Skeletal muscle tissue (tissue), 4 donors: Measurements from ENCODE around the gene LECT2. TPM values are rescaled to one million over a fixed set of nuclear protein-coding genes. Genes with fewer than 3 reads are reported as not detected.

Experiments
- H3K27ac ChIP-seq: one replicate; pipeline ENCODE4 v1.7.0; 2013; ENCODE audit warnings: mild to moderate bottlenecking, low read depth, low read length, inconsistent platforms
- H3K27me3 ChIP-seq, 3 donors: one replicate each; pipeline ENCODE4 v1.7.0; 2013; ENCODE audit warnings: low read length in 3 of 3; ENCODE audit not compliant: control insufficient read depth in 3 of 3, insufficient read depth in 3 of 3
- H3K36me3 ChIP-seq, 3 donors: one replicate each; pipeline ENCODE4 v1.7.0; 2013; ENCODE audit warnings: low read length in 3 of 3; ENCODE audit not compliant: control insufficient read depth in 3 of 3, insufficient read depth in 3 of 3
- H3K4me1 ChIP-seq, 3 donors: one replicate each; pipeline ENCODE4 v1.7.0; 2013; ENCODE audit warnings: low read length in 3 of 3, mild to moderate bottlenecking in 3 of 3; ENCODE audit not compliant: control insufficient read depth in 3 of 3, insufficient read depth in 3 of 3
- H3K4me3 ChIP-seq, 3 donors: one replicate each; pipeline ENCODE4 v1.7.0; 2013; ENCODE audit warnings: low read length in 3 of 3
- H3K9ac ChIP-seq, 3 donors: one replicate each; pipeline ENCODE4 v1.7.0; 2013; ENCODE audit warnings: low read length in 3 of 3, mild to moderate bottlenecking in 3 of 3, moderate library complexity in 2 of 3, low read depth in 1 of 3
- H3K9me3 ChIP-seq, 3 donors: one replicate each; pipeline ENCODE4 v1.7.0; 2013; ENCODE audit warnings: low read length in 3 of 3; ENCODE audit not compliant: control insufficient read depth in 3 of 3
- total RNA-seq: library from RNA; depleted of rRNA; stranded (reverse); fragments of >200 nt; gene quantifications from one replicate; pipeline ENCODE4 v1.2.3, GENCODE V29; 2014
- donor health status: Osteomylitis.

LECT2 gene
- total RNA-seq, 1 donor from 2014 or later, result not detected

GRCh38 chr5:135944564-135944963 lies 10.2 kb downstream of the LECT2 start:
- Histone ChIP-seq H3K4me1 (no peaks in the 10 kb centered on the region), H3K27me3 (no peaks in the 10 kb centered on the region), H3K9ac (no peak overlapping the region), H3K9me3 (no peaks in the 10 kb centered on the region), H3K4me3 (no peak overlapping the region), H3K36me3 (no peaks in the 10 kb centered on the region), H3K27ac (no peak overlapping the region)

GRCh38 chr5:135942202-135942771 lies 12.5 kb downstream of the LECT2 start:
- H3K9me3 ChIP-seq, result no peaks in the 10 kb centered on the region
- no peak overlapping the region for H3K4me3 ChIP-seq
- no peak overlapping the region for H3K27ac ChIP-seq
- no peaks in the 10 kb centered on the region for H3K36me3 ChIP-seq
- no peaks in the 10 kb centered on the region for H3K27me3 ChIP-seq
- no peak overlapping the region for H3K9ac ChIP-seq
- no peaks in the 10 kb centered on the region for H3K4me1 ChIP-seq

GRCh38 chr5:135941711-135942110 lies 13.1 kb downstream of the LECT2 start:
- no peaks in the 10 kb centered on the region for H3K27me3 ChIP-seq
- H3K4me3 ChIP-seq, result no peak overlapping the region
- H3K27ac ChIP-seq, result no peak overlapping the region
- no peaks in the 10 kb centered on the region for H3K4me1 ChIP-seq
- H3K36me3 ChIP-seq, result no peaks in the 10 kb centered on the region
- H3K9ac ChIP-seq, result no peak overlapping the region
- H3K9me3 ChIP-seq, result no peaks in the 10 kb centered on the region

- Histone ChIP-seq H3K36me3 (no peaks in the 10 kb centered on the region), H3K9me3 (no peaks in the 10 kb centered on the region), H3K4me3 (no peak overlapping the region), H3K4me1 (no peaks in the 10 kb centered on the region), H3K27ac (no peak overlapping the region), H3K27me3 (peaks cover 0 to 2% (median 0%) of the 10 kb centered on the region in 3 donors), H3K9ac (no peak overlapping the region)
These were observed 17.4 kb downstream of the LECT2 start for GRCh38 chr5:135937245-135937911.

GRCh38 chr5:135934939-135935338 lies 19.8 kb downstream of the LECT2 start:
- H3K4me1 ChIP-seq, result no peaks in the 10 kb centered on the region
- H3K27me3 ChIP-seq, result peaks cover 16 to 17% (median 17%) of the 10 kb centered on the region in 3 donors
- H3K4me3 ChIP-seq, result no peak overlapping the region

GRCh38 chr5:135930949-135931295 lies 23.9 kb downstream of the LECT2 start:
- H3K27me3 ChIP-seq, result peaks cover 19 to 34% (median 25%) of the 10 kb centered on the region in 3 donors
- H3K4me1 ChIP-seq, result no peaks in the 10 kb centered on the region
- H3K4me3 ChIP-seq, result no peak overlapping the region
- H3K9ac ChIP-seq, result no peak overlapping the region
- H3K36me3 ChIP-seq, result no peaks in the 10 kb centered on the region
- no peak overlapping the region for H3K27ac ChIP-seq
- no peaks in the 10 kb centered on the region for H3K9me3 ChIP-seq

More at GRCh38 chr5:135934939-135935338, 19.8 kb downstream of the LECT2 start:
- no peaks in the 10 kb centered on the region for H3K36me3 ChIP-seq
- no peaks in the 10 kb centered on the region for H3K9me3 ChIP-seq
- no peak overlapping the region for H3K27ac ChIP-seq
- H3K9ac ChIP-seq, result no peak overlapping the region

GRCh38 chr5:135930029-135930948 lies 24.5 kb downstream of the LECT2 start:
- no peaks in the 10 kb centered on the region for H3K36me3 ChIP-seq
- H3K27me3 ChIP-seq, result peaks cover 22 to 34% (median 27%) of the 10 kb centered on the region in 3 donors
- H3K4me1 ChIP-seq, result no peaks in the 10 kb centered on the region
- H3K27ac ChIP-seq, result no peak overlapping the region
- no peak overlapping the region for H3K9ac ChIP-seq
- H3K9me3 ChIP-seq, result no peaks in the 10 kb centered on the region
- peak overlapping the region in 1 of 3 donors; percentile 10 for H3K4me3 ChIP-seq

- no peaks in the 10 kb centered on the region for H3K4me1 ChIP-seq
- no peaks in the 10 kb centered on the region for H3K9me3 ChIP-seq
- no peak overlapping the region for H3K4me3 ChIP-seq
- H3K27me3 ChIP-seq, result peaks cover 0 to 17% (median 5%) of the 10 kb centered on the region in 3 donors
- no peak overlapping the region for H3K27ac ChIP-seq
- no peak overlapping the region for H3K9ac ChIP-seq
- no peaks in the 10 kb centered on the region for H3K36me3 ChIP-seq
These were observed 33.4 kb downstream of the LECT2 start for GRCh38 chr5:135921388-135921787.

GRCh38 chr5:135920199-135920598 lies 34.6 kb downstream of the LECT2 start:
- H3K36me3 ChIP-seq, result no peaks in the 10 kb centered on the region
- no peak overlapping the region for H3K9ac ChIP-seq
- H3K9me3 ChIP-seq, result no peaks in the 10 kb centered on the region
- peaks cover 0 to 13% (median 3%) of the 10 kb centered on the region in 3 donors for H3K27me3 ChIP-seq
- H3K4me3 ChIP-seq, result no peak overlapping the region
- H3K4me1 ChIP-seq, result no peaks in the 10 kb centered on the region
- no peak overlapping the region for H3K27ac ChIP-seq
